Stimulated activated CD4-positive, alpha-beta T cell treated with anti-CD3 and anti-CD28 coated beads, Interleukin-15, amount 100 ng/mL, for 1 hour (primary cell): Measurements from ENCODE around the gene ZBTB7C.

Experiments used
- DNase-seq, 2 donors: peaks; one replicate each; pipeline ENCODE4 v3.0.0-alpha.2; 2020; ENCODE audit warnings: low read depth in 1 of 2, low spot score in 1 of 2

The ZBTB7C gene

DNA sequence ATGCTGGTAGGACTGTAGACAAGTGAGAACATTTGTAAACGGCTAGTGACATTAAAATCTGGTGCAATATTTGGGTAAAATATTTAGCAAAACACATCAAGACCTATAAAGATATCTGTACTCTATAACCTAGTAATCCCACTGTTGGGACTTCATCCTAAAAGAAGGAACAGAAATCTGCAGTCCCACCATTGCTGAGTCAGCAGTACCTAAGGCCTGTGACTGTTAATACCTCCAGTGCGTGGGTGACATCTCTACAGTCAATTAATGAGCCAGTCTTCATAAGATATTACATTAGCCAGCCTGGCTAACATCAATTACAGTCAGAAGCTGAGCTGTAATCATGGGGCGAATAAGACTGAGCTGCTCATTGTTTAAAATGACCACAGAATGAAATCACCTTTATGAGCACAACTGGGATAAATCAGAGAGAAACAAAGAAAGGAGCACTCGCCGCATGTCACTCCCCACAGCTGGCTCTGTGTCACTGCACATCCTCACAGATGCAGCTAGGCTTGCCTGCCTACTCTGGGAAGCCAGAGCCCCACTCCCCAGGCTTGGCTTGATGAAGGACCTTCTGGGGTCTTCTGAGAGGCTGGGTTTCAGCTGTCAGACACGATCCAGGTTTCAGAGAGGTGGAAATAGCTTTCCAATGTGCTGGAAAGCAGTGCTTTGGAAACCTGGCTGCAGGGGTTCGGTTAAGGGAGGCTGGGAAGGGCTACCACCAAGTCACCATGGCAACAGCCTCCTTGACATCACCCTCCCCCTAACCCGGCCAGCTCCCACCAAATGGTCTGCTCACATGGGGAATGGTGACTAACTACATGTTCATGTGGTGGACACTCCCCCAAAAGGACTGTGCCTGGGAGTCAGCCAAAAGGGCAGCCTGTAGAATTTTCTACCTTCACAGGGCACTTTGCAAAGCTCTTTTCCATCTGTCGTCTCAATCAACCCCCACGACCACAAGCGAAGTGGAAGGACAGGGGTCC lies 145.0 kb downstream of the ZBTB7C start:
- no peak for DNase-seq

DNA sequence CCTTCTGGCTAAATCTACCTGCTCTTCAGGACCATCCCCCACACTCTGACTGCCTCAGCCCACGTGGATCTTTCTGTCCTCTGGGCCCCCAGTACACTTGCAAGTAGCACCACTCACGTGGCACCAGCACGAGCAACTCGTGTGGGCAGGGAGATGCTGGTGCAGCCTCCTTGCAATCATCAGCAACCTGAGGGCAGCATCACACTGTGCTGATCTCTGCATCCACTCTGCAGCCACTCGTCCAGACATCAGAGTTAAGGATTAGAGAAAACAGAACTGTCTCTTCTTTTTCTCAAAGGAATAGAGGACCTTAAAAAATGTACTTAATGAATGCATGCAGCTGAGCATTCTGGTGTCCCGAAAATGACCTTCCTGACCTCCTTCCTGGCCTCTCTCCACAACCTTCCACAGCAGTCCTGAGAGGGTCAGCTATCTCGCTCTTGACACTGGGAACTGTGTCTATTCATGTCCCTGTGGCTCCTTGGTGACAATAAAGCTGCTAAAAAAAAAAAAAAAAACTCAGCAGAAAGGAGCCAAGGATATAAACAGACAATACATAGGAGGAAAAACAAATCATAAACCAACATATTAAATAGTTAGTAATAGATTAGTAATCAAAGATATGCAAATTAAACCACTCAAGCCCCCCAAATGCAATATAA lies 145.9 kb downstream of the ZBTB7C start:
- DNase-seq, result no peak

DNA sequence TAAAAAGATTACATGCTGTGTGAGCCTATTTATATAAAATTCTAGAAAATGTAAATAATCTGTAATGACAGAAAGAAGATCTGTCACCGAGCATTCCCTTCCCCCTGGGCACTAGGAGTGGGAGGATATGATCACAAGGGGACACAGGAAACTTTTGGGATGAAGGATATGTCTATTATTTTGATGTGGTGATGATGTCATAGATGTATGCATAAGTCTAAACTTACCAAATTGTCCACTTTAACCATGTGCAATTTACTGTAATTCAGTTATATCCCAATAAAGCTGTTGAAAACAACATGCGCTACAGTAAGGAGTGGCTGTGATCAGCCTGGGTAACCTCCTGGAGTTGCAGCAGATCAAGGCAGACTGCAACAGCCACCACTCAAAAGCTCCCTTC lies 148.9 kb downstream of the ZBTB7C start:
- no peak for DNase-seq

DNA sequence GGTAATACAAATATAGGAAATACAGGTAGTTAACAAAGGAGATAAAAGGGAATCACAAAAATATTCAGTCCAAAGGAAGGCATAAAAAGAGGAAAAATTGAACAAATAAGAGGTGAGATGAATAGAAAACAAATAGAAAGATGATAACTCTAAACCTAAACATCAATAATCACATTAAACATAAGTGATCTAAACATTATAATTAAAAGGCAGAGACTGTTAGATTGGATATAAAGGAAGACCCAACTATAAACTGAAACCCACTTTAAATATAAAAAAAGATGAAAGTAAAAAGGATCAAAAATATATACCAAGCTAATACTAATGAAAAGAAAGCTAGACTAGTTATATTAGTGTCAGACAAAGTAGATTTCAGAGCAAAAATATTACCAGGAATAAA lies 152.3 kb downstream of the ZBTB7C start:
- no peak for DNase-seq

DNA sequence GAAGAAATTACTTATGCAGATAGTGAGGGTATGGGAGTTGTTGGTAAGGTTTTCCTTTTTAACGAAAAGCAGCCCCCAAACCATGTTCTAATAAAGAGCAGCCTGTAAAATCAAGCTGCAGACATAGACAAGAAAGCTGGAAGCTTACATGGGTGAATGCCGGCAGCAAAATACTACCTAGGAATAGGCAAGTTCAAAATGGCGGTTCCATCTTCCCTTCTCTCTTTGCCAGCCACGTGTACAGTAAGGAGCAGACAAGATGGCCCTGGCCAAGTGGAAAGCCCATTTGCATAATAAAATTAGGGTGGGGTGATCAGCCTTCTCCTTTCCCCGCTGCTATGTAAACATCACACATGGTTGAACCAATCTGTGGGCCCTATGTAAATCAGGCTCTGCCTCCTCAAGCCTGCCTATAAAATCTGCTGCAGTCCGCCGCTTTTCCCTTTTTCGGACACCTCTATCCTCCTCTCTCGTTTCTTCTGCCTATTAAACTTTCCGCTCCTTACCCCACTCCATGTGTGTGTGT lies 155.0 kb downstream of the ZBTB7C start:
- DNase-seq, result no peak

DNA sequence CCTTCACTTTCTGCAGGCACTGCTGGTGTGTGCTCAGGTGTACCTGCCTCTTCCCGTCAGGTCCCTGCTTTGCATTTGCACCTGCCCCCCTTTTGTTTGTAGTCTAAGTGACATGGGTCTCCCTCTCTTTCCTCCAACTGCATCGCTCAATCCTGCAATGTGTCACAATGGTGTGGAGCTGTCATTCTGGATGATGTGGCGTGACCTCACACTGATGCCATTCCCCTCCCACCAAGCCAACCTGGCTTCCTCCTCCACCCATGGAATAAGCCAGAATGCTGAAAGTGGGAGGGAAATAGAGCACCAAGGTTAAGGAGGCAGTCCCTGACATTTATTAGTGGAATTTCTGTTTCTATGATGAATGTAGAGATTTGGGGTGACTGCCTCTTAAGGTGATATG lies 156.7 kb downstream of the ZBTB7C start:
- DNase-seq, result no peak

DNA sequence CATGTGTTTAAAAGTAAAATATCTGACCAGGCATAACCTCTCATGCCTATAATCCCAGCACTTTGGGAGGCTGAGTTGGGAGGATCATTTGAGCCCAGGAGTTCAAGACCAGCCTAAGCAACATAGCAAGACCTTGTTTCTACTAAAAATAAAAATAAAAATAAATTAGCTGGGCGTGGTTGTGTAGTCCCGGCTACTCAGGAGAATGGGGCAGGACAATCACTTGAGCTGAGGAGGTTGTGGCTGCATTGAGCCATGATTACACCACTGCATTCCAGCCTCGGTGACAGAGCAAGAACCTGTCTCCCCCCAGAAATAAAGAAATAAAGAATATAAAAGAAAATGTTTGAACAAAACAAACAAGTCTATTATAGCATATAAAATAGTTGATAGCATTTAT lies 158.3 kb downstream of the ZBTB7C start:
- no peak for DNase-seq

DNA sequence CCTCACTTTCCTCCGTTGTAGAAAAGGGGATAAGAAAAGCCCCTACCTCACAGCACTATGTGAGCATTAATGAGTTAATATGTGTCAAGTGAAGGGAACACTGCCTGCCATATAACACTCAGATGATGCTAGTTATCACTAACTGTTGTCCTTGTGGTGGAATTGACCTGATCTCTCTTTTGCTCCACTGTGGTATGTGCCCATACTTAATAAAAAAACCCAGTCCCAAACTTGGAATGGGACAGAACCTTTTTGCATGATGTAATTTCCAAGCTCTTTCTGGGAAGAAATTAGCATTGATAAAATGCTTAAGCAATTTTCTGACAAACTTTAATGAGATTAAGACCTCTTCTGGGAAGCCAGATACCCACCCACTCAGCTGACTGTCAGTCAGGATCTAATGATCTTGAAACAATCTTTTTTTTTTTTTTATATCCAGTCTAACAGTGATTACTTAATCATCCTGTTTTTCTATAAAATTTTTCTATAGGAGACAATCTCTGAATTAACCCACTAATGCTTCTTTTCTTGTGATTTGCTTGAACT lies 158.7 kb downstream of the ZBTB7C start:
- no peak for DNase-seq

DNA sequence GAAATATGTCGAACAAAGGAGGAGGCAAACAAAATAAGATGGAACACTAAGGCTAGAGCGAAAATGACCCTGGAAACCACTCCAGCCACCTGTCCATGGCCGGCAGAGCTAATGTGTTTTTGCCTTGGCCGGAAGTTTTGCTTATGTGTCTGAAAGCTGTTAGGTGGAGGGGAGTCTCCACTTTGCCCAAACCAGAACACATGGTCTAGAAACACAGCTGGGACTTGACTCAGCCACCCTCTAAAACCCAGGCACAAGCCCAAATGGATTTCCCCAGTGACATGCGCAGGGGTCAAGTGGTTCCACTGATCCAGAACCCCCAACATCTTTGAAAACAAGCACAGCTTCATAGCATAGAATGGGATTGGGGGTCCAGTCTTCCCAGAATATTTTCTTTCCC lies 159.3 kb downstream of the ZBTB7C start:
- no peak for DNase-seq

DNA sequence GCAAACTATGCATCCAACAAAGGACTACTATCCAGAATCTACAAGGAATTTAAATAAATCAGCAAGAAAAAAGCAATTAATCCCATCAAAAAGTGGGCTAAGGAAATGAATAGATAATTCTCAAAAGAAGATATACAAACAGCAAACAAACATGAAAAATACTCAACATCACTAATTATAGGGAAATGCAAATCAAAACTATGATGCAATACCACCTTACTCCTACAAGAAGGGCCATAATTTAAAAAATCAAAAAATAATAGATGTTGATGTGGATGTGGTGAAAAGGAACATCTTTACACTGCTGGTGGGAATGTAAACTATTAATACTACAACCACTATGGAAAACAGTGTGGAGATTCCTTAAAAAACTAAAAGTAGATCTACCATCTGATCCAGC lies 164.7 kb downstream of the ZBTB7C start:
- no peak for DNase-seq

DNA sequence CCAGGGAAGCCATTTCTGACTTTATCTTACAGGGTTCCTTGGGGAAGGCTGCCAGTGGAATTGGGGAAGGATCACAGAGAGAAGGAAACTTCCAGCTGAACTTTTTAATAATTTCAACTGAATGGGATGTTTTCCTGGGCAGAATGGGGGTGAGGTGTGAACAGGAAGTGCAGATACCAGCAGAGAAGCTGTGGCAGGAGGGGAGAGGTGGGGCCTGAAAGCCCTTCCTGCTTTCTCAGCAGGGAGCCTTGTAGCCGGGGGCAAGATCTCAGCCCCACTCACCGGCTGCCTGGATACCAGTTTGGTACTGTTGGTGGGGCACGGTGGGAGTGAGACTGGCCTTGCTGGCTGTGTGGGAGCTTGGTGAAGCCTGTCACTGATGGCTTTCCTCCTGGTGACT lies 170.5 kb downstream of the ZBTB7C start:
- no peak for DNase-seq

DNA sequence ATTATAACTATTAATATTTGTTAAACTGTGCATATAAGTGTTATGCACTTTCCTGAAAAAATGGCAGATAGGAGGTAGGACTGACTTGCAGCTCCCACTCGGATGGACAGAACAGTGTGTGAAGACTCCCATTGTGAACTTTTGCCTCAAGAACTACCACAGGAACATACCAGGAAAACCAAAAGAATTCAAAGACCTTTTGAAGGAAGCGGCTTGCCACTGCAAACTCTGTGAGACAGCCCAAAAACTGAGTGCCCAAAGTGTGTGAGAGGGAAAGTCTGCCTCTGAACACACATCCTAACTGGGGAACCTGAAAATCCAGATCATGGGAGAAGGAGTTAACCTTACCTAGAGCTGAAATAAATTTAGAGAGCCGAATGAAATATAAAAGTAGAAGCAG lies 171.0 kb downstream of the ZBTB7C start:
- DNase-seq, result no peak

DNA sequence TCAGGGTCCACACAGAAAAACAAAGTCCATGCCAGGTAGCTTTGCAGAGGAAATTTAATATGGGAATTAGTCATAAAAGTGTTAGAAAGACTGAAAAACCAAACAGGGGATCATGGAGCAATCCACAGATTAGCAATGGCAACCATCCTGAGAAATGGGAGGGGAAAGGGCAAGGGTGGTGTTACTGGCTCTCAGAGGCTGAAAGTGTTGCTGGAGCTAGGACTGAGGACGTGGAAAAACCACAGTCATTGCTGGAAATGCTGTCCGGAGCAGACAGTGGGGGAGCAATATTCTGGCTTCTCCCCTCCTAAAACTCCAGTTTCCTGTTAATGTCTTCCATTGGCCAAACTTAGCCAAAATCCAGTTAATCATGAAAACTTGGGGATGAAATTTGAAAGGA lies 172.4 kb downstream of the ZBTB7C start:
- no peak for DNase-seq

DNA sequence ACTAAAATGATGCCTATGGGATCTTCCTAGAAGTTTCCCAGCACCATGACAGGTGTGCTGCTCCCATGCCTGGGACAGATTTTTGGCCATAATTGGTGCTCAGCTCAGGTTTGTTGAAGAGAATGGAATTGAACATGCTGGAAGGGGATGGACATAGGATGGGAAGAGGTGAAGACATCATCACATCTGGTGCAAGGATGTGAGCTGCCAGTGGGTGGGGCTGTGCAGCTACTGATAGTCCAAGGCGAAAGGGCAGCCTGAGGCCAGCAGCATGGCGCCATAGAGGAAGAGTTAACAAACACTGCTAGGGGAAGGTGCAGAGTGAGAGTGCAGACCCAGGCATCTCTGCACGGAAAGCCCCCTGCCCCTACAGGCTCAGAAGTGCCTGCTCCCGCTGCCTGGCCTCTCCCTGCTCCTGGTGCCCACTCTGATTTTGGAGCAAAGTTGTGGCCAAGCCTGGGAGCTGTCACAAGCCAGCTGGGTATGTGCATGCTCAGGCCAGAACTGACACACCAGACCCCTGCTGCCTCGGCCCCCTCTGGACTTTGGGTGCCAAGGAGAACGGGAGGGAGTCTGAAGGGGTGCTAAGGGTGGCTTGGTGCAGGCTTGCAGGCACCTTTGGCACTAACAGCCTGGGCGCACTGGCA lies 178.6 kb downstream of the ZBTB7C start:
- DNase-seq, result no peak

DNA sequence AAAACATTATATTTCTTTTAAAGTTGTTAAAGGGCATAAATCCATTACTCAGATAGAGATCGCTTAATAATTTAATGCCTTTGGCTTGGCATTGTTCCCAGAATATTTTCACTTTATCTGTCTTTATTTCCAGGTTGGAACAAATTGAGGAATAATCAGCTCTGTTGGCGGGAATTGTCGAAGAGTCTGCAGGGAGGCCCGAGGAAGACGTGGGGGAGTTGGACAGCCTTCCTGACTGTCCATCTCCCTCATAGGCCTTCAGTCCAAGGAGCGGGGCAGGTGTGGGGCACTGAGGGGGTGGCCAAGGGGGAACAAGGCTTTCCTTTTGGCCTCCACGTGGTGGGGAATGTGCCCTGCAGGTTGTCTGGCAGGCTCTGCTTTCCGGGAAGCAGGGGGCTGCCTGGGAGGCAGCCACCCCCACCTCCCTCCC lies 179.6 kb downstream of the ZBTB7C start:
- DNase-seq, result no peak

DNA sequence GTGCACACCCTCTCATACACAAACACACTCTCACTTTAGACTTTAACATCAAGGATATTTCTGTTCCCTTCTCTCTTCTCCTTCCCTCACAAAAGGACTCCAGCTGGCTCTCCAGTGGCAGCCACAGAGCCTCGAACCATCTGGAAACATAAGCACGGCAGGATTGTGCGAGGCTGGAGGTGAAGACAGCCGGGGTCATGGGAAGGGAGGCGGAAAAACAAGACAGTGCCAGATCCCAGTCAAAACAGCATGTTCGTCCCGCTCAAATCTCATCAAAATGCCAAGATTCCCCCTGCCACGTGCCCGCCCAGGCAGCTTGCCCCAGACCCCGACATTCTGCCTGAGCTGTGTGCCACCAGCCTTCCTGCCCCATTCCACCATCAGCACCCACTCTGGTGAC lies 180.3 kb downstream of the ZBTB7C start:
- DNase-seq, result no peak

DNA sequence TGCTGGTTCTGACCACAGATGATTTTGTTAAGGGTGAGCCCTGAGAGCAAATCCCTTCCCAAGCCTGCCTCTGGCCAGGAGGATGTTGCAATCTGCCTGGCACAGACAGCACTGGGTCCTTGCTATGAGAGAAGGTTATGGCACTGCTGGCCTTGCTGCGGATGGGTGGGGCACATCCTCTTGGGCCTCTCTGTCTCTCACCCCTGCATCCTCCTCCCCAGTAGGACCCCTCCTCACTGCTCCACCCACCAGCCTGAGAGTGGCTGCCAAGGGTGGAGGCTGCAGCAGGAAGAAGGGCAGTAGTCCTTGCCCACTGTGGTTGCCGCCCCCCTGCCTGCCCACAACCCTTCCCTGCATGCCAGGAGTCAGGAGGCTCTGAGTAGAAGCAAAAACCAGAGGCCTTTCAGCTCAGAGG lies 180.9 kb downstream of the ZBTB7C start:
- DNase-seq, result no peak

DNA sequence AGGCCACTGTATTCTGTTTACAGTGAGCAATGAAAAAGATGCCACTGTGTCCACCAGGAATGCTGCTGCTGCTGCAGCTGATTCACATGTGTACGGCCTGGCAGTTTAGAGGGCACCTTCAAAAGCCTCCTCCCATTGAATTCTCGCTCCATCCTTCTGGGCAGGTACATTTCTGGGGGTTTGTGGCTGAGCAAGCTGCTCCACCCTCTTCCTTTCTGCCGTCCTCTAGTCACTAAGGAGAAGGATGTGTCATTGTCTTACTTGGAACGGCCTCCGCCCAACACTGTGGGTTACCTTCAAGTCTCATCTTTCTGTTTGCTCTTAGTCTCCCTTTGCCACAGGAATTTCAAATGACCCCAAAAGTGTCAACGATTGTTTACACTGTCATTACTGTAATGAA lies 182.0 kb downstream of the ZBTB7C start:
- DNase-seq, result no peak

DNA sequence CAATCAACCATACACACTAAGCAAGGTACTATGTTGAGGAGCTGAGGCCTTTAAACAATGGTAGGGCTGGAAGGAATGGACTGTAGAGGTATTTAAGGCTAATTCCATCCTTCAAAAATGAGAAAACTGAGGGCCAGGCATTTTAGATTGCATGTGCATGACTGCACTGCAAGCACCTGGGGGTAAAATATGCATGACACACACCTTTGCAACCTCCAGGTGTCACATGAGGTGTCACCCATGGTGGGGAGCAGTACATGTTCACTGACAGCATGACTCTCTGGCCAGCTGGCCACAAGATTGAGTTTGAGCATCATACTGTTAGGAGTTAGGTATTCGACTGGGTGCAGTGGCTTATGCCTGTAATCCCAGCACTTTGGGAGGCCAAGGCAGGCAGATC lies 182.8 kb downstream of the ZBTB7C start:
- DNase-seq, result no peak

DNA sequence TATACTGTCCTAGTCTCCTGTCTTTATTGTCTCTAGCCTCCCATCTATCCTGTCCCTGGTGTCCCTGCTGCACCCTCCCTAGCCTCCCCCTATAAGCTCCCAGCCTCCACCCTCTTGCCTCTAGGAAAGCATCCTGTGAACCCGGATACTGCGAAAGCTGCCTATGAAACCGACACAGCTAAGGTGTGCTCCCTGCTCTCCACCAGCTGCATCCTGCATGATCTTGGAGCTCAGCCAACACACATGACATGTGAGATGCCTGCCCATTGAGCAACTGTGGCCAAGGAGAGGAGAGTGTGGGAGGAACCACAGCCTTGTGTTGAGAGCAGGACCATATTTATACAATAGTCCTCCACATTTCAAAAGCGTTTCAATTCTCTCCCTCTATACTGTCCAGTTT lies 187.1 kb downstream of the ZBTB7C start:
- no peak for DNase-seq

DNA sequence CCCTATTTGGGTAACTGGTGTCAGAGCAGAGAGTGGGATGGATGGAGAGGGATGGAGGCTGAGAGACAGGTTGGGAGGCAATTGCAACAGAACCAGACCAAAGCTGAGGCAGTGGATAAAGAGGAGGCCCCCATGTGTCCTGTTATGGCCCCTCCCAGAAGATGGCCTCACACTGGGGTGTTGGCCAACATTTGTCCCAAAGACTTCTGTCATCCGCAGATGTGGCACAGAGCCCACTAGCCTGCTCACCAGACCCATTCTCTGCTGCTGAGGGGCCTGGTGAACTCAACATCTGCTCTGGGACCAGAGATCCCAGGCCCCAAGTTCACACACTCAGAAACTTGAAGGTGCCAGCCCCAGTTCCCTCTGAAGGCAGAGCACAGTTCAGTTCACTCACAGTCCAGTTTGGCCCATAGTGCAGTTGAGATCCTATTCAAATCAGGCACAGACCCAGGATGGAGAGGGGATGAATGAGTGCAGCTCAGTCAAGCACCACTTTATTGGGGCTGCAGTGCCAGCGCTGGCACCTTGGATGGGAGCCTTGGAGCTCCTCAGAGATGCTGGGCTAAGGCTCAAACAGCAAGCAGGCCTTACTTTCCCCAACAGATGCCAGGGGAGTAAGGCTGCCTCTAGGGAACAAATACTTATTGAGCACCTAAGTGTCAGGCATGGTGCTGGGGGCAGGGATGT lies 189.2 kb downstream of the ZBTB7C start:
- DNase-seq, result no peak
